ENCODE results near the gene BBIP1. TPM values are rescaled to one million over a fixed set of nuclear protein-coding genes. Genes with fewer than 3 reads are reported as not detected.

Gene BBIP1
- total RNA-seq, 4 donors from 2014 or later, result 10.0 to 36.4 (median 29.4) TPM

DNA sequence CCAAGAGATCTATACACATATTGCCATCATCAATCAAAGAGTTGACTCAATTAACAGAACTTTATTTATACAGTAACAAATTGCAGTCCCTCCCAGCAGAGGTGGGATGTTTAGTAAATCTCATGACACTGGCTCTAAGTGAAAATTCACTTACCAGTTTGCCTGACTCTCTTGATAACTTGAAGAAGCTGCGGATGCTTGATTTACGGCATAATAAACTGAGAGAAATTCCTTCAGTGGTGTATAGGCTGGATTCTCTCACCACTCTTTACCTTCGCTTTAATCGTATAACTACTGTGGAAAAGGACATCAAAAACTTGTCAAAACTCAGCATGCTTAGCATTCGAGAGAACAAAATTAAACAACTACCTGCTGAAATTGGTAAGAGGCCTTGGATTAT is 45.7 kb upstream of the BBIP1 start:
- no peaks in the 10 kb centered on the region for H3K36me3 ChIP-seq
- TF ChIP-seq, protein P1, sequence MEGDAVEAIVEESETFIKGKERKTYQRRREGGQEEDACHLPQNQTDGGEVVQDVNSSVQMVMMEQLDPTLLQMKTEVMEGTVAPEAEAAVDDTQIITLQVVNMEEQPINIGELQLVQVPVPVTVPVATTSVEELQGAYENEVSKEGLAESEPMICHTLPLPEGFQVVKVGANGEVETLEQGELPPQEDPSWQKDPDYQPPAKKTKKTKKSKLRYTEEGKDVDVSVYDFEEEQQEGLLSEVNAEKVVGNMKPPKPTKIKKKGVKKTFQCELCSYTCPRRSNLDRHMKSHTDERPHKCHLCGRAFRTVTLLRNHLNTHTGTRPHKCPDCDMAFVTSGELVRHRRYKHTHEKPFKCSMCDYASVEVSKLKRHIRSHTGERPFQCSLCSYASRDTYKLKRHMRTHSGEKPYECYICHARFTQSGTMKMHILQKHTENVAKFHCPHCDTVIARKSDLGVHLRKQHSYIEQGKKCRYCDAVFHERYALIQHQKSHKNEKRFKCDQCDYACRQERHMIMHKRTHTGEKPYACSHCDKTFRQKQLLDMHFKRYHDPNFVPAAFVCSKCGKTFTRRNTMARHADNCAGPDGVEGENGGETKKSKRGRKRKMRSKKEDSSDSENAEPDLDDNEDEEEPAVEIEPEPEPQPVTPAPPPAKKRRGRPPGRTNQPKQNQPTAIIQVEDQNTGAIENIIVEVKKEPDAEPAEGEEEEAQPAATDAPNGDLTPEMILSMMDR (IDR thresholded peaks at IDR 0.05), result no peak
- TF ChIP-seq POLR2A (IDR thresholded peaks at IDR 0.05), result no peak
- no peaks in the 10 kb centered on the region for H3K27me3 ChIP-seq
- DNase-seq, result no peak
- no peaks in the 10 kb centered on the region for H3K4me1 ChIP-seq
- no peak overlapping the region for H3K4me3 ChIP-seq
- no peak overlapping the region for H3K27ac ChIP-seq
- no peaks in the 10 kb centered on the region for H3K9me3 ChIP-seq
- intact Hi-C loops (cut with DNase I; ENCODE audit: low total_unique reads), result no loop called here

DNA sequence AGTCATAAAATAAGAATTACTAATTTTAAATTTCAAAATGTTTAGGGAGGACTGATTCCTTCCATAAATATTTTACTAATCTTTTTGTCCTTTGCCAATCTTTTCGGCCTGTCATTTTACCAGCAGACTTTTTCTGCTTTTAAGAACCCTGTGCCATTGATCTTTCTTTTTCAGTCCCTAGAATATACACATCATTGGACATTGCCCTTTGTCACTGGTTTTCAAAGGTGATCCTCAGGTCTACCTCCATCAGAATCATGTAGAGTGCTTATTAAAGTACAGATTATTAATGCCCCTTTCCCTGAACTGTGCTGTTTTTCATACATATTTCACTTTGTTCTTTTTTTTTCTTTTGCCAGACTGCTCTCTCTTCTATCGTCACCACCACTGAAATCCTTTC is 44.2 kb upstream of the BBIP1 start:
- no peaks in the 10 kb centered on the region for H3K4me1 ChIP-seq
- intact Hi-C loops (cut with DNase I; ENCODE audit: low total_unique reads), result no loop called here

DNA sequence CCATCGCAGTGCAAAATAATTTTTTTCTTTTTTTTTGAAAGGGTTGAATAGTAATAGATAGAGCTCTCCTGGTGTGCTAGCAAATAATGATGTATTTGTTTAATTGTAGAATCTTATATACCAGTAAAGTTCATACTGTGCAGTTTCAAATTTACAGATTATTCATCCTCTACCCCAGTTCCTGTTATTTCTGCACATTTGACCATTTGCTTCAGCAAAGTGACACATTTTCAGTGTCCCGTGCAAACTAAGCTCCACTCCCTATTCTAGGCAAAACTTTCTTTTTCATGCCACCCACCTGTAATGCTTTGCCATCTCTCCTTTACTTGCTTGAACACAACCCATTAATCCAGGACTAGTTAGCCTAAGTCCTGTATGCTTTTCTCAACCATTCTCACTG is 43.5 kb upstream of the BBIP1 start:
- intact Hi-C loops (cut with DNase I; ENCODE audit: low total_unique reads), result no loop called here
- TF ChIP-seq, protein P1 (IDR thresholded peaks at IDR 0.05), result no peak
- no peak for TF ChIP-seq POLR2A (IDR thresholded peaks at IDR 0.05)
- H3K9me3 ChIP-seq, result no peaks in the 10 kb centered on the region
- H3K27ac ChIP-seq, result no peak overlapping the region
- no peak for DNase-seq
- H3K36me3 ChIP-seq, result no peaks in the 10 kb centered on the region
- H3K27me3 ChIP-seq, result no peaks in the 10 kb centered on the region
- H3K4me1 ChIP-seq, result no peaks in the 10 kb centered on the region
- H3K4me3 ChIP-seq, result no peak overlapping the region

More for the DNA sequence above, 44.2 kb upstream of the BBIP1 start:
- Histone ChIP-seq H3K9me3 (no peaks in the 10 kb centered on the region), H3K27ac (no peak overlapping the region), H3K4me3 (no peak overlapping the region), H3K27me3 (no peaks in the 10 kb centered on the region), H3K36me3 (no peaks in the 10 kb centered on the region)
- DNase-seq, result no peak
- TF ChIP-seq, protein P1 (IDR thresholded peaks at IDR 0.05), result no peak
- TF ChIP-seq POLR2A (IDR thresholded peaks at IDR 0.05), result no peak

DNA sequence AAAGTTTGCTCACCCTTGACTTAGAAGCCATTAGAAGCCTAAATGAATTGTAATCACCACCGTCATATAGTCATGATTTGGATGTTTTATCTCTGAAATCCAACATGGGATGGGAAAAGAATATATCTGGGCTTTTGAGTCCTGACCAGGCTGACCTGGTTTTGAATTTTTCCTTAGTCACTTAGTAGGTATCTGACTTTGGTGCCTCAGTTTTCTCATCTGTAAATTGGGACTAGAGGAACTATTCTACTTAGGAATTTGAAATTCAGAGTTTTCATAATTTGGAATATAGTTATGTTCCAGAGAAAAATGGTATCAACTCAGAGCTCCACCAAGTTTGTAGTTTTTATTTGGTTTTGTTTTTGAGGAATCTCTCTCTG is 41.3 kb upstream of the BBIP1 start:
- intact Hi-C loops (cut with DNase I; ENCODE audit: low total_unique reads), result no loop called here
- no peak for TF ChIP-seq POLR2A (IDR thresholded peaks at IDR 0.05)
- DNase-seq, result no peak
- Histone ChIP-seq H3K4me3 (no peak overlapping the region), H3K9me3 (no peaks in the 10 kb centered on the region), H3K27me3 (no peaks in the 10 kb centered on the region), H3K4me1 (no peaks in the 10 kb centered on the region), H3K36me3 (no peaks in the 10 kb centered on the region), H3K27ac (no peak overlapping the region)

DNA sequence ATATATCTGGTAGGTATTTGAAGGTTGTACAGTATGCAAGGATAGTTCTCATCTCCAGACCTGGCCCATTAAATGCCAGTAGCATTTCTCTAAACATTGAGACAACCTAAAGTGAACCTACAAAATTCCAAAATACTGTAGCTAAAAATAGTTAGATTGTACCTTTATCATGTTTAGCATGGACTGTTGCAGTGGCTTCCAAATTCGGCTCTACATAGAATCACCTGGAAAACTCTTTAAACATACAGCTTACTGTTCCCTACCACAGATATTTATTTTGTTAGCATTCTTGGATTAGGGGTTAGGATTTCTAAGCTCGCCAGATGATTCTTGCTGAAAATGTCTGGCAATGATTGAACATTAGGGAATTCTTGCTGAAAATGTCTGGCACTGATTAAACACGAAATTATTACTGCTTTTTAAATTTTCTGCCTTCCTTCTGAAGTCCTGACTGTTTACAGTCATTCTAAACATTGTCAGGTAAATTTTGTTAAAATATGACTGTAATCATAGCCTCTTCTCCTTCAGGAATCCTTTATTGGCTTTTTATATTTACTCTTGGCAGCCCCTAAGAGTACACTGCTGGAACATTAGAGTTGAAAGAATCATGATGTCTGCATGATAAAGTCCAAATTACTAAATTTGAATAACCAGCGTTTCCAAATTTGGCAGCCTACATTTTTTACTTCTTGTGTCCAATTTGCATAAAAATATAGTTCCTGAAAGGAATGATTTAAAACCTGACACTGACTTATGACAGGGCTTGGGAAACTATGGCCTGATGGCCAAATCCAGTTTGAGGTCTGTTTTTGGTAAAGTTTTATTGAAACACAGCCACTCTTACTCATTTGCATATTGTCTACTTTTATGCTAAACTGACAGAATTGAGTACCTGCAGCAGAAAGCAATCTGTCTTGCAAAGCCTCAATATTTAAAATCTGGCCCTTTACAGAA is 40.7 kb upstream of the BBIP1 start:
- Histone ChIP-seq H3K36me3 (no peaks in the 10 kb centered on the region), H3K9me3 (no peaks in the 10 kb centered on the region), H3K4me1 (no peaks in the 10 kb centered on the region), H3K27ac (no peak overlapping the region), H3K27me3 (no peaks in the 10 kb centered on the region), H3K4me3 (no peak overlapping the region)
- DNase-seq, result no peak
- no peak for TF ChIP-seq POLR2A (IDR thresholded peaks at IDR 0.05)
- TF ChIP-seq, protein P1 (IDR thresholded peaks at IDR 0.05), result no peak
- intact Hi-C loops (cut with DNase I; ENCODE audit: low total_unique reads), result no loop called here
